Measurements from ENCODE around the gene KRTAP20-2. TPM values are rescaled to one million over a fixed set of nuclear protein-coding genes. Genes with fewer than 3 reads are reported as not detected.

KRTAP20-2 gene
- not detected for polyA plus RNA-seq (ENCODE audit: insufficient read length in 12 of 12)
- long read RNA-seq, donor 1: 0 reads
- long read RNA-seq, donor 2: 0 reads
- long read RNA-seq, donor 3: 0 reads
- long read RNA-seq, donor 4: 0 reads
- long read RNA-seq, donor 5: 0 reads
- long read RNA-seq, donor 6: 0 reads
- long read RNA-seq, donor 7: 0 reads
- long read RNA-seq, donor 8: 0 reads
- long read RNA-seq, donor 9: 0 reads
- long read RNA-seq, donor 10: 0 reads
- long read RNA-seq, donor 11: 0 reads

GRCh38 chr21:30634906-30635305 is at the start of gene KRTAP20-2:
Gene KRTAP20-2, plus strand, starts transcription at chr21:30635206. Its CDS starts 58 bp downstream, at chr21:30635264.
- no peak for DNase-seq

GRCh38 chr21:30590297-30590696 is 44.7 kb upstream of the KRTAP20-2 start, which contains the start of gene KRTAP22-2:
Gene KRTAP22-2, minus strand, starts transcription at chr21:30590397.
- no peak for DNase-seq

DNA sequence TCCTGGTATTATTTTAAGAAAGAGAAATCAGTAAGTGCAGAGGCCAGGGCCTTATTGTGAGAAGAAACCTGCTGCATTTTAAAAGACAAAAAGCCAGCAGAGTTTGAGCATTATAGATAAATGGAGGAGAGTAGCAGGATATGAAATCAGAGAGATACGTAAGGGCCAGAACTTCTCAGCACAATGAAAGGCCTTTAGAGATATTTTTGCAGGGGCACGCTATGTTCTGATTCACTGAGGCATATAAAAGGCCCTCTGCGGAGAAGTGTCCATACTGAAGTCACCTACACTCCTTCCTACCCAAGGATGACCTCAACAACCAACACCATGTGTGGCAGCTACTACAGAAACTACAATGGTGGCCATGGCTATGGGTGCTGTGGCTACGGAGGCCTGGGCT is 42.9 kb upstream of the KRTAP20-2 start, which contains the start of gene KRTAP6-3:
Gene KRTAP6-3, plus strand, starts transcription at position 301 of the 400 bp plus-strand sequence. Its CDS starts 6 bp downstream, at position 307.
- DNase-seq: no peak

DNA sequence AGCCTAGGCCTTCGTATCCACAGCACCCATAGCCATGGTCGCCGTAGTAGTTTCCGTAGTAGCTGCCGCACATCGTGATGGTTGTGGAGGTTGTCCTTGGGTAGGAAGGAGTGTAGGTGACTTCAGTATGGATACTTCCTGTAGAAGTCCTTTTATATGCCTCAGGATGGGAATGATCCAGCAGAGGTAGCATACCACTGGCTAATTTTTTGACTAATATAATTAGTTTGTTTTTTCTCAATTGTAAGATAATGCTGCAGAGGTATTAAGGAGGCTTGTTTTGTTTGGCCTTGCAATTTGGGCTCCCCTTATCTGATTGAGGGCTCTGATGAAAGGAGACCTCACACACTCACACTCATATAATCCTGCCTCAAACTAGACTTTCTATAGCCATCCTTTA is 36.2 kb upstream of the KRTAP20-2 start, which contains the start of gene KRTAP6-2:
Gene KRTAP6-2, minus strand, starts transcription at position 101 of the 400 bp plus-strand sequence. Its CDS starts 28 bp downstream, at position 73.
- DNase-seq: no peak

DNA sequence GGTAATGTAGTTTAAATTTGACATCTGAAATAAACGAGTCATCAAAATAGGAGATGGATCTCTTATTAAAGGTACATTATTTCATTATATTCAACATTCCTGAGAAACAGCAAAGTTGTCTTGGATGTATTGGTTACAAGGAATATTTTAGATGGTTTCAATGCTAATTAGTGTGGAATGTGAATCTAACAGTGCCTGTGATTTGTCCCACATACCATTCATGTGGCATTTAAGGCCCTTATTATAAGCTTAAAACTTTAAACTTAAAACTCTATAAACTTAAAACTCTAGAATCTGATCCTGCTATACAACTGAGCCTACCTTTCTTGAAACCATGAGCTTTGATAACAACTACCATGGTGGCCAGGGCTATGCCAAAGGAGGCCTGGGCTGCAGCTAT is 34.2 kb upstream of the KRTAP20-2 start, which contains the start of gene KRTAP22-1:
Gene KRTAP22-1, plus strand, starts transcription at position 301 of the 400 bp plus-strand sequence.
- no peak for DNase-seq

- DNase-seq: no peak
Measured at GRCh38 chr21:30605968-30606367, 29.0 kb upstream of the KRTAP20-2 start.

GRCh38 chr21:30612132-30612531 is 22.9 kb upstream of the KRTAP20-2 start:
- DNase-seq: no peak

GRCh38 chr21:30613836-30614235 is 21.2 kb upstream of the KRTAP20-2 start, which contains the start of gene KRTAP6-1:
Gene KRTAP6-1, minus strand, starts transcription at chr21:30613930. Its CDS starts 26 bp downstream, at chr21:30613904.
- DNase-seq: no peak

DNA sequence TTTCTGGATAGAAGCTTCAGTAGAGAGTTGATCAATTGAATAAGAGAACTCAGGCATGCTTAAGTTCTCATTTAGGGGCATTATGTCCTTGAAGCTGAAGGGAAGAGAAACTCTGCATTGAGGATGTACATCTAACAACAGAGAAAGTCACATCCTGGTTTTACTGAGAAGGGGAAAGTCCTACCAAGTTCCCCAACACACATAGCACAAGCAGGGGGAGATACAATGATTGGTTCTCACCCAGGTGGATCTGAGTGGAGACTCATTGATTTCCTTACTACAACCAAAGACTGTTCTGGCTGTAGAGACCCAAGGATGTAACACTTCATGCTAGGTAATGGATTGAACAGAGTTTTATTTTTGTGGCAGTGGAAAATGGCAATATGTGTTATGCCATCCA is 19.8 kb upstream of the KRTAP20-2 start:
- DNase-seq: no peak

- no peak for DNase-seq
Measured at GRCh38 chr21:30616125-30616524, 18.9 kb upstream of the KRTAP20-2 start, which contains the start of gene KRTAP20-1. Gene KRTAP20-1, plus strand, starts transcription at chr21:30616425. Its CDS starts 30 bp downstream, at chr21:30616455.

DNA sequence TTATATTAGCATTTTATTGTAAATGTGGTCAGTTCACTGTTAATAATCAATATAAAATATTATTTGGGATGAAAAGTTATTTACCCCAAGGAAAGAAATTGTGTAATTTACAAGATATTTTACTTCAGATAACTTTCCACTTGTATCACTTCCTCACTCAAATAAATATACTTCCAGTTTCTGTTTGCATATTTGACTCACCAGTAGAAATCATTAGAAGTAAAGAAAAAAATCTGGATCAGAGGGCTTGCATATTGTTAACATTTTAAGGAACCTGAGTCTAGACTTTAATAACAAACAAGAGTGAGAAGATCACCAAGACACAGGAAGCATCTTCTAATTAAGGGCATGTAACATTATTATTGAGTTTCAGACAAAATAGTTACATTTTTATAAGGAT is 14.9 kb upstream of the KRTAP20-2 start:
- DNase-seq: no peak

GRCh38 chr21:30620522-30620921 is 14.5 kb upstream of the KRTAP20-2 start, which contains the start of gene KRTAP20-4:
Gene KRTAP20-4, plus strand, starts transcription at chr21:30620627.
- DNase-seq: no peak

GRCh38 chr21:30623362-30623761 is 11.6 kb upstream of the KRTAP20-2 start:
- no peak for DNase-seq

DNA sequence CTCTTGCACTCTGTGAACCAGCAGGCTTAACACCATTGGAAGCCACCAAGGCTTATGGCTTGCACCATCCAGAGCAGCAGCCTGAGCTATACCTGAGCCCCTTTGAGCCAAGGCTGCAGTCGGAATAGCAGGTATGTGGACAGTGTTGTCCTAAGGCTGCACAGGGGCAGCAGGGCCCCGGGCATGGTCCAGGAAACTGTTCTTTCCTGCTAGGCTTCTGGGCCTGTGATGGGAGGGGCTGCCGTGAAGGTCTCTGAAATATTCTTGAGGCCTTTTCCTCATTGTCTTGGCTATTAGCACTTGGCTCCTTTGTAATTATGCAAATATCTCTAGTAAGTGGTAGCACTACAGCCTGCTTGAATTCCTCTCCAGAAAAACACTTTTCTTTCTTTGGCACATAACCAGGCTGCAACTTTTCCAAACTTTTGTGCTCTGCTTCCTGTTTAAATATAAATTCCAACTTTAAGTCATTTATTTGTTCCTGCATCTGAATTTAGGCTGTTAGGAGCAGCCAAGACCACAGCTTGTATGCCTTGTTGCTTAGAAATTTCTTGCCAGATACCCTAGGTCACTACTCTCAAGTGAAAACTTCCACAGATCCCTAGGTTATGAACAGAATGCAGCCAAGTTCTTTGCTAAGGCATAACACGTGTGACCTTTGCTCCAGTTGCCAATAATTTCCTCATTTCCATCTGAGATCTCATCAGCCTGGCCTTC is 9.4 kb upstream of the KRTAP20-2 start:
- DNase-seq: peak; percentile 22

DNA sequence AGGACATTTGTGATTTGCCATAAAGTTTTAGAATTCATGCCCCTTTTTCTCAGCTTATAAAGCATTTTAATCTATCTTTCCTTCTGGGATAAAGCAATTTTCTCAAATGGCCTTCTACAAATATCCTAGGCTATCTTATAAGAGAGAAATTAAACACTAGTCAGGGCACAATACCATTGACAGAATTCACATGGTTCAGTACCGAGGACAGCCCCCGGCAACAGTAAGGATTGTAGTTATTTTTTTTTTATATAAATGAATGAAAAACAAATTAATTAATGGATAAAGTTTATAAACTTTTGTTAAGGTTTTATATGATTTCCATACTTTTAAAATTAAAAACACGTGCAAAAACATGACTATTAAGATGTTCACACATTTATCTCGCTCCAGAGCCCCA is 6.9 kb upstream of the KRTAP20-2 start:
- DNase-seq: no peak

GRCh38 chr21:30629200-30629599 is 5.8 kb upstream of the KRTAP20-2 start:
- DNase-seq: peak; percentile 0

DNA sequence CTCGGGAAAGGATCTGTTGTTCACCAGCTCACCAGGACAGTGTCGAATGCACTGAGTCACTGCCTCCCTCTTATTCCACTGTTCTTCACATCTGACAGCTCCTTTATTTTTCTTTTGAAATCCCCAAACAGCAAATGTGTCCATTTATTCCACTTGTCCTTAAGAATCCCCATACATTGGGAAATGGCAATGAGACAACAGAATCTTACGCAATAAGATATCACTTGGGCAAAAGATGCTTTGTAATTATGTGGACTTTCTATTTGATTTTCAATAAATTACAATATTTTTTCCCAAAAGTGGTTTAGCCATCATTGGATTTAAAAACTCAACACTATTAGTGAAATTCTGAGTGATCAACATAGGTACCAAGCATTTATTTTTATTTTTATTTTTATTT is 3.7 kb downstream of the KRTAP20-2 start:
- DNase-seq: no peak

GRCh38 chr21:30642564-30642963 is 7.6 kb downstream of the KRTAP20-2 start, which contains the start of gene KRTAP20-3:
Gene KRTAP20-3, plus strand, starts transcription at chr21:30642864.
- no peak for DNase-seq

GRCh38 chr21:30646904-30647414 is 12.0 kb downstream of the KRTAP20-2 start:
- DNase-seq: no peak

DNA sequence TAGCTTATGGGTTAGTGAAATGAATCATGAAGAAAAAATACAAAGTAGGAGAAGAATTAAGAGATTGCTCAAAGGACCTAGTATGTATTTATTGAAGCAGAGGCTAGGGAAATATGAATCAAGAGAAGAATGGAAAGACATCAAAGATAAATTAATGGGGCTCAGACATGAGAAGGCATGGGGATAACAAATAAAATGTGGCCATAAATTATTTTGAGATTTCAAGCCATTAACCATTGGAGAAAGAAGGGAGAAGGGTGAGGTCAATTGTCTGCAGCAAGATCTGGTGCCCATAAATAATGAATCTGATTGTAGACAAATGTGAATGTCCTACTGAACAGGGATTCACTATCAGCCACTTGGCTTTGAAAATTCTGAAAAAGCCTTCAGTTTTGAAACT is 17.9 kb downstream of the KRTAP20-2 start:
- DNase-seq: no peak

DNA sequence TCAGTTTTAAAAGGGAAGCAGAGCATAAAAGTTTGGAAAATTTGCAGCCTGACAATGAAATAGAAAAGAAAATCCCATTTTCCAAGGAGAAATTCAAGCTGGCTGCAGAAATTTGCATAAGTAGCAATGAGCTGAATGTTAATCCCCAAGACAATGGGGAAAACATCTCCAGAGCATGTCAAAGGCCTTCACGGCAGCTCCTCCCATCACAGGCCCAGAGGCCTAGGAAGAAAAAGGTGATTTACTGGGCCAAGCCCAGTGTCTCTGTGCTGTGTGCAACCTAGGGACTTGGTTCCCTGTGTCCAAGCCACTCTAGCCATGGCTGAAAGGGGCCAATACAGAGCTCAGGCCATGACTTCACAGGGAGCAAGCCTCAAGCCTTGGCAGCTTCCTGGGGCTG is 33.8 kb downstream of the KRTAP20-2 start:
- no peak for DNase-seq

DNA sequence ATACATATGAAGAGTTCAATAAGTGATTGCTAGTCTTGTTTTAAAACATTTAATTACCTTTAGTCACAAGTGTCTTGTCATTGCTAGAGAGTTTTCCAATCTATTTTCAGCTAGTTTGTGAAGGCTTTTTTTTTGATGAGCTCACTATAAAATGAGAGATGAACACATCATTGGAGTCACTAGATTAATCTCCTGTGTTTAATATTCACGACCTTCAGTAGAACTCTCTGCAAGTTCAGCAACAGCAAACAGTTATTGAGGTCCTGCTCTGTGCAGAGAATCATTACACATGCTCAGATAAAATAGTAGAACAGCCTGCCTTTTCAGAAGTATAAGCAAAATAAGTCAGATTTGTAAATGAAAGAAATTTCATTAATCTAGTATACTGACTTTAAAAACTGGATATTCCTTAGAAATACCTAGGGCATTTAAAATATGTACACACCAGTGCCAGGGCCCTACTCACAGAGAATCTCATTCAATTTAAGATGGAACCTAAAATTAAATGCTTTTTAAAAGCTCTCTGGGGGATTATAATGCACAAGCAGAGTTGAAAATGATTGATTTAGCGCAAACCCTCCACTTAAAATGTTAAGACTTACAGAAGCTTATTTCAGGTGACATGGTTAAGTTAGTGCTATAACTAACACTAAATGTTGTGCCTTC is 38.1 kb downstream of the KRTAP20-2 start:
- no peak for DNase-seq
